KOPT-K1 (cell line): ENCODE measurements around the gene MIX23.

Experiments
- H3K27ac ChIP-seq: fragments of 200-600 bp; sonication (generic); 2 replicates; pipeline ENCODE4 v1.5.1; 2016; ENCODE audit warnings: antibody characterized with exemption, mild to moderate bottlenecking, low read depth, low read length; ENCODE audit not compliant: poor library complexity, severe bottlenecking
- H3K36me3 ChIP-seq: fragments of 200-600 bp; sonication (generic); 2 replicates; pipeline ENCODE4 v1.5.1; 2017; ENCODE audit warnings: antibody characterized with exemption, mild to moderate bottlenecking, low read length, moderate library complexity; ENCODE audit not compliant: insufficient read depth
- H3K9me3 ChIP-seq: fragments of 200-600 bp; sonication (generic); 2 replicates; pipeline ENCODE4 v1.5.1; 2017; ENCODE audit warnings: antibody characterized with exemption, low read length, mild to moderate bottlenecking; ENCODE audit not compliant: insufficient read depth, poor library complexity, severe bottlenecking

The MIX23 gene

DNA sequence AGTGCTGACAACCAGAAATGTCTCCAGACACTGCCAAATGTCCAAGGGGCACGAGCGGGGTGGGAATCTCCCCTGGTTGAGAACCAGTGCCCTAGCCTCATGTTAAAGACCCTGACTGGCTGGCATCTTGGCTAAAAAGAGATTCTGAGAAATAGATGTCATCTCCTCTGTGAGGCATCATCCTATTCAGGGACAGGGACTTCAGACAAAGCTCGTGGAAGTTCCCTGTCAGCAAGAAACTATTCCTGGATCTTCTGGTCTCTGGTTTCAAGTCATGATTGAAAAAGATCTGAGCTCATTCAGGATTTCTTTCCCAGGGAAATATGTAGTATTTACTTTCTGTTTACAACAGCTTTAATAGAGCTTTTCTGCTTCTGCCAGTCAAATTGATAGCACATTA lies 22.0 kb upstream of the MIX23 start:
- Histone ChIP-seq H3K36me3 (peaks cover 75% of the 10 kb centered on the region), H3K27ac (no peak overlapping the region), H3K9me3 (no peaks in the 10 kb centered on the region)

DNA sequence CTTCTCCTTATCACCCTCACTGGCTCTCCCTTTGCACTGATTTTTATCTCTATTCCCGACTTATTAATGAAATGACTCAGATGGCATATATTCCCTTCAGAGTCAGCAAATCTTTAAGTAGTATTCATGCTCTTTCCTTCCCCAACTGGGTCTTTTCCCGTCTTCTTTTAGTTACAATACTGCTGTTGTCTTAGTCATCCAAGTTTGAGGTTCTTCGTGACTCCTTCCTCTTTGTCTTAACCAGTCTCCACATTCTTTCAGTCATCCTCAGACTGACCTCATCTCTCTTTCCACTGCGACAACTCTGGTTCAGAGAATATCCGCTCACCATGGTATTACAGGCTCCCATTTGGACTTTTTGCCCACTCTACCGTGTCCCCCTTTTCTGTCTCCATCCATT lies 20.5 kb upstream of the MIX23 start:
- Histone ChIP-seq H3K9me3 (no peaks in the 10 kb centered on the region), H3K27ac (no peak overlapping the region), H3K36me3 (peaks cover 60% of the 10 kb centered on the region)

DNA sequence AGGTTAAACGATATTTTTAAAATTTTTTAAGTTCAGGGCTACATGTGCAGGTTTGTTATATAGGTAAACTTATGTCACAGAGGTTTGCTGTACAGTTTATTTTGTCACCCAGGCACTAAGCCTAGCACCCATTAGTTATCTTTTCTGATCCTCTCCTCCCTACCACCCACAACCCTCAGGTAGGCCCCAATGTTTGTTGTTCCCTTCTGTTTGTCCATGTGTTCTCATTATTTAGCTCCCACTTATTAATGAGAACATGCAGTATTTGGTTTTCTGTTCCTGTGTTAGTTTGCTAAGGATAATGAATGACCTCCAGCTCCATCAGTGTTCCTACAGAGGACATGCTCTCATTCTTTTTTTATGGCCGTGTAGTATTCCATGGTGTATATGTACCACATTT lies 15.9 kb upstream of the MIX23 start:
- Histone ChIP-seq H3K9me3 (no peaks in the 10 kb centered on the region), H3K27ac (no peak overlapping the region), H3K36me3 (peaks cover 20% of the 10 kb centered on the region)

DNA sequence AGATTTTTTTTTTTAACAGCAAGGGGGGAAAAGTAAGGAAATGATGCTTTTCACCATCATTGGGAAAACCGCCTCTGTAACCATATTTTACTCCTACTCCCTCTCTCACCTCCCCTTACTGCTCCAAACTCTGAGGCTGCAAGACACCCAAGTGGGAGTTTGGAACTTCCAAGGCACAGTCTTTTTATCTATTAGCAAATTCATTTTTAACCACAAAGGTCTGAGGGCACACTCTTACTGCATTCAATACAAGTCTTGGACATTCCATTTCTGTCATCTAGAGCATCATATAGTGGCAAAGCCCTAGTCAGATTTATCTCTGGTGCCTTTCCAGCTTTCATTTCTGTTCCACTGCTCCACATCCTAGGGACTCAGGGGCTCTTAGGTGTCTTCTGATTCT lies 14.2 kb upstream of the MIX23 start:
- Histone ChIP-seq H3K9me3 (no peaks in the 10 kb centered on the region), H3K27ac (no peak overlapping the region), H3K36me3 (peaks cover 15% of the 10 kb centered on the region)

DNA sequence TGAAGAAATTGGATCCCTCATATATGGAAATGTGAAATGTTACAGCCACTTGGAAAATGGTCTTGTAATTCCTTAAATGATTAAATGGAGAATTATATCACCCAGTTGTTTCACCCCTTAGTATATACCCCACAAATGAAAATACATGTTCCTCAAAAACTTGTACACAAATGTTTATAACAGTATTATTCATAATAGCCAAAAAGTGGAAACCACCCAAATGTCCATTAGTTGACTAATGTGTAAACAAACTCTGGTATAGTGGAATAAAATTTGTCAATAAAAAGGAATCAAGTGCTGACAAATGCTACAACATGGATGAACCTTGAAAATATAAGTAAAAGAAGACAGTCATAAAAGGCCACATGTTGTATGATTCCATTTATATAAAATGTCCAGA lies 13.5 kb upstream of the MIX23 start:
- no peaks in the 10 kb centered on the region for H3K9me3 ChIP-seq
- peaks cover 22% of the 10 kb centered on the region for H3K36me3 ChIP-seq
- H3K27ac ChIP-seq: no peak overlapping the region

DNA sequence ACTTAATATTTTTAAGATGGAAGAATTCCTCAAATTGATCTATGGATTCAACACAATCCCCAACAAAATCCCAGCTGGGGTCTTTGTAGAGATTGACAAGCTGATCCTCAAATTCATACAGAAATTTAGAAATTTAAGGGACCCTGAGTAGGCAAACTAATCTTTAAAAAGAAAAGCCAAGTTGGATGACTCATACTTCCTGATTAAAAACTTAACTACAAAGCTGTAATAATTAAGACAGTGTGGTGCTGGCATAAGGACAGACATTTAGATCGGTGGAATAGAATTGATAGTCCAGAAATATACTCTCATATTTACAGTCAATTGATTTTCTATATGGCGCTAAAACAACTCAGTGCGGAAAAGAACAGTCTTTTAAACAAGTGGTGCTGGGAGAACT lies 12.6 kb upstream of the MIX23 start:
- Histone ChIP-seq H3K36me3 (peaks cover 23% of the 10 kb centered on the region), H3K27ac (no peak overlapping the region), H3K9me3 (no peaks in the 10 kb centered on the region)

DNA sequence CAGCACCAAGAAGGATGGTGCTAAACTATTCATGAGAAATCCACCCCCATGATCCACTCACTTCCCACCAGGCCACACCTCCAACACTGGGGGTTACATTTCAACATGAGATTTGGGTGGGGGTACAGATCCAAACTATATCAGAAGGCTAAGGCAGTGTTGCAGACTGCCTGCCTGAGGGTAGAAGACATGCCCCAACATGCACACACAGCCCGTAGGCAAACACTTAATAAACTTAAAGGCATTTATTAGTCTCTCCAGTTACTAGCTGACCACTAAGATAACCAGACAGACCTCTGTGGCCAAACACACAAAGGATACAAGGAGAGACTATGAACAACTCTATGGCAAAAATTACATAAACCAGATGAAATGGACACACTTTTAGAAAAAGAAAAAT lies 11.1 kb upstream of the MIX23 start:
- H3K9me3 ChIP-seq: no peaks in the 10 kb centered on the region
- H3K27ac ChIP-seq: no peak overlapping the region
- H3K36me3 ChIP-seq: peaks cover 29% of the 10 kb centered on the region

DNA sequence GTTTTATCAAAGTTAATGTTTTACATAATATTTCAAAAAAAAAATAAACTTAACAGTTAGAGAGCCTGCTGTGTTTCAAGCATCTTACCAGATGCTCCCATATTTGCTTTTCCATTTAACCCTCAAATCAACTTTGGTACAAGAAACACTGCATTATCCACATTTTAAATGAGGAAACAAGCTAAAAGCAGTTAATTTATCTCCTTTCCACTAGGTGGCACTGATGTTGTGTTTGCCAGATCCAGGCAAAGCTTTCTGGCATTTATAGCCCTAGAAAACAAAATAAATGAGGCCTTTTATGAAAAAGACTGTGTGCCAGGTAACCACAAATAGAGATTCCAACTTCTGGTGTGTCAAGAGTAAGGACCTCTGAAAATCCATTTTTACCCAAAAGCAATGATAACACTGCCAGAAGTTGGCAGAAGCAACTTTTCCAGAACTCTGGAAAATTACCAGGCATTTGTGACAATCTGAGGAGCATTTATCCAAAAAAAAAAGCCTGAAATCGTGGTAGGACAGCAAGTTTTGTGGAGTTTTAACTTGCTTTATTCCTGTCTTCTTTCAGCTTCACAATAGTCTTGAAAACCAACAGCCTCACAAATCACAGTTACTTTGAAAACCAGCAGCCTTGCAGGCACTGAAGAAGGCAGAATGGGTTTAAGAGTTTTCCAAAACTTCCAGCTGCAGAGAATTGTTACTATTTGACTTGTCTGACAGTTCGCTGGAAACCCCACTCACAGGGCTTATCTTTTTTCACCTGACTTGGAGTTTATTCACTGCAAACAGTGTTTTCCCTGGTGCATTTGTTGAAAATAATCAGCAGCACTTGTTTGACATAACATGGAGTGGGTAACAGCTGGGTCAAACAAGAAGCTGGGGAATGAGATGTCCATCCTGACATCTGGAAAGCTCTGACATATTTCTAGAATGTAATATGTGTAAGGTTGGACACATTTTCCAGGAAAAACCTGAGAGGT lies 10.1 kb upstream of the MIX23 start:
- H3K36me3 ChIP-seq: peaks cover 29% of the 10 kb centered on the region
- no peak overlapping the region for H3K27ac ChIP-seq
- H3K9me3 ChIP-seq: no peaks in the 10 kb centered on the region

DNA sequence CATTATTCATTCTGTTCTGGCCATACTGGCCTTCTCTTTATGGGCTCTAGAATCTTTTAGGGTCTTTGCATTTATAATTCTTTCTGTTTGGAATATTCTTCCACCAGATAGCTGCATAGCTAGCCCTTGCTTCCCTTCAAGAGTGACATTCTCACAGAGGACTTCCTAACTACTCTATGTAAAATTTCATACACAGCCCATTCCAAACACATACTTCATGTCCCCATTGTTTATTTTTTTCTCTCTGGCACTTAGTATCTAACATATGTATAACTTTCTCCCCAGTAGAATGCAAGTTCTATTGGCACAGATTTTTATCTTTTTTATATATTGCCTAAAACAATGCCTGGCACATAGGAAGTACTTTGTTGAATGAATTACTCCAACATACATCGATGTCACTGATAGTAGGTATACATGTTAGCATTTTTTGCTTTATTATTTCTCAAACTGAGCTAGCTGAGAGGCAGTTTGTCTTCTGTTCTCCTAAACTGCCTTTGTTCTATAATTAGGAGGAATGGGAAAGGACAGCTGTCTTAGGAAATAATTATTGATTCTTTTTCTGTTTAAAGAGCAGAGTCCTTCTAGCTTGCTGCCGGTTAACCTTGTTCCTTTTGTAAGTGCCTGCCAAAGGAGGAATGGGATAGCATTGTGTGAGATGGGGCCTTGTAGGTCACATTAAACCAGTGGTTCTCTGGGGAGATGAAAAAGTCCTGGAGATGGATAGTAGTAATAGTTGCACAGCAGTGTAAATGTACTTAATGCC lies 8.8 kb upstream of the MIX23 start:
- H3K27ac ChIP-seq: no peak overlapping the region
- H3K36me3 ChIP-seq: peaks cover 42% of the 10 kb centered on the region
- H3K9me3 ChIP-seq: no peaks in the 10 kb centered on the region

DNA sequence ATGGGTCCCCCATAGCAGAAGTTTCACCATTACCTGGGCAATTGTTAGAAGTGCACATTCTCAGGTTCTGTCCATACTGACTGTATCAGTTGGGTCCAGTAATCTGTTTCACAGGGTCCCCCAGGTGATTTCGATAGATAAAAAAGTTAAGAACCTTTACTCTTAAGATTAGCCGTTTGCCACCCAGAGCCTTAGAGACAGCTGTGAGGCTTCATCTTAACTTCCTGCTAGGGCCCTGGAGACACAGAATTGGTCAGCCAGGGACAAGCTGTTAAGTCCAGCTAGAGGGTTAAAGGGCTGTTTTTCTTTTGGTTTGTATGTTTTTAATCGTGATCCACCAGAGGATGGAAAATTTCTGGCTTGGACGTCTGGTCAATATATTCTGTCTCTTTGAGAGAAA lies 7.6 kb upstream of the MIX23 start:
- Histone ChIP-seq H3K9me3 (no peaks in the 10 kb centered on the region), H3K27ac (no peak overlapping the region), H3K36me3 (peaks cover 53% of the 10 kb centered on the region)

DNA sequence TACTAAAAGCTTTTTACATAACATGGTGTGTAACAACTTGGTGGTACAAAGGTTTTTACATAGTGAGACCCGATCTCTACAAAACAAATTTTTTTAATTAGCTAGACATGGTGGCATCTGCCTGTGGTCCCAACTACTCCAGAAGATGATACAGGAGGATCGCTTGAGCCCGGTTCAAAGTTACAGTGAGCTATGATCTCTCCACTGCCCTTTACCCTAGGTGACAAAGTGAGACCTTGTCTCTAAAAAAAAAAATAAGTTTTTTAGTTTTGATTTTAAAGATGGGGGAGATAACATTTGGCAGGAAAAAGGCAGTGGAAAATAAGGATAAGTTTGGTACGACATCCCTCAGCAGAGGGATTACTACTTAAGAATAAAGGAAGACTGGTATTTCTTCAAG lies 6.9 kb upstream of the MIX23 start:
- H3K27ac ChIP-seq: no peak overlapping the region
- H3K9me3 ChIP-seq: no peaks in the 10 kb centered on the region
- H3K36me3 ChIP-seq: peaks cover 54% of the 10 kb centered on the region

DNA sequence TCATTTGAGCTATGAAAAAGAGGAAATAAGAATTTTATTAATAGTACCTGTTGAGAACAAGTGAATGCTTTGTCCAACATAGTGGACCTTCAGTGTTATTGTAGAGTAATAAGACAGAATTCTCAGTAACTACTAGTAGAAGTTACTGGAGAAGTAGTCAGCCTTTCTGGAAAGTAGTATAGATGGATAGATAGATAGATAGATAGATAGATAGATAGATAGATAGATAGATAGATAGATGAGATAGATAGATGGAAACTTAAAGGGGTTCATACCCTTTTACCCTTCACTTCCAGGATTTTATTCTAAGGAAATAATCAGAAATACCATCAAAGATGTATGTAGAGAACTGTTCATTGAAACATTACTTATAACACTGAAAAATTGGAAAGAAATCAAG lies 6.2 kb upstream of the MIX23 start:
- no peaks in the 10 kb centered on the region for H3K9me3 ChIP-seq
- H3K36me3 ChIP-seq: peaks cover 51% of the 10 kb centered on the region
- H3K27ac ChIP-seq: no peak overlapping the region

DNA sequence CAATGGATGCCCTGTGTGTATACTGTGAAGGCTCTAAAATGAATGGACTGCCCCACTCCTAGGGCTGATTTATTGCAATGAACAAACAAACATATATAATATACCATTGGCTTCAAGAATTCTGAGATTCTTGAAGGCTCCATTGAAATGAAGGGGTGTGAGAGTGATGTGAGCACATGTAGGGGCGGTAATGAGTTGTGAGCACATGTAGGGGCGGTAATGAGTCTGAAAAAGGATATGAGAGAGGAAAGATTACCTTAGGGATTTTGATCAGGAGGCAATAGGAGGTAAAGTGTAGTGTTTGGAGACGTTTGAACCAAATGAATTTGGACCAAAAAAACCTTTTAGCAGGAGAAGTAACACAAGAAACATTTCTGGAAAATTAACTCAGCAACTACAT lies 4.7 kb upstream of the MIX23 start:
- Histone ChIP-seq H3K9me3 (no peaks in the 10 kb centered on the region), H3K27ac (no peak overlapping the region), H3K36me3 (peaks cover 39% of the 10 kb centered on the region)

DNA sequence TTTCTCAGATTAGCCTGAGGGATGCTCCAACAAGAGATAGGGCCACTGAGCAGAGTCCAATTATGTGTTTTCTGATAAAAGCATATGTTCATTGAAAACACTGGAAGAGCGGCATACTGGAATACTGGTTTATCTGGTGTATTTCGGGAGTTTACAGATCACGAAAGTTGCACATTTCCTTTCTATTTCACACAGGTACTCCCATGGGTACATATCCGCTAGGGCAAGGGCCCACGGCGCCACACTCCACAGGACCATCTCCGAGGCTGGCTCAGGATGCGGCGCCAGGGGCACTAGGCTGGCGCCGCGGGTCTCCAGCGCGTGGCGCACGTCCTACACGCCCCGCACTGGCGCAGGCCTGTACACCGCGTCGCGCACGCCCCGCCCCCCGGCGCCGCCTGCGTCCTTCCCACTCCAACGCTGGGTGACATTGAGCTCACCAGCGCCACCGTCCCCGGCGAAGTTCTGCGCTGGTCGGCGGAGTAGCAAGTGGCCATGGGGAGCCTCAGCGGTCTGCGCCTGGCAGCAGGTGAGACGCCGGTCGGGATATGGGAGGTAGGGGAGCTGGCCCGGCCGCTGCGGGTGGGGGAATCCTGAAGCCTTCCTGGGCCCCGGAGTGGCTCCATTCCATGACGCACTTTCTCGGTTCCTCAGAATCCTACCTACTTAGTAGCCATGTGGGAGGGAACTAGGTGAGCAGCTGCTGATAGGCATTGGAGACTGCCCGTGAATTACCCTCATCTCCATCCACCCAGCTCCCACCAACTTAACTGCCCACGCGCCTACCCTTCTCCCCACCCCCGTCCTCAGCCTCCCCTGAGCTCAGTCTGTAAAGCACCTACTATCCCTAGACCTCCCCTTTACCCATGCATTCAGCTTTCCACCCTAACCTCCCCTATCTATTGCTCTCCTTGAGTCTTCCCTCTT lies 1.0 kb upstream of the MIX23 start, which contains the start of gene FAM162A:
Gene FAM162A (plus strand): TSS at position 412 of the 927 bp plus-strand sequence. CDS start 84 bp downstream, at position 496.
- Histone ChIP-seq H3K36me3 (peaks cover 31% of the 10 kb centered on the region), H3K27ac (peak within 1 kb of the TSS; percentile 70), H3K9me3 (no peaks in the 10 kb centered on the region)

DNA sequence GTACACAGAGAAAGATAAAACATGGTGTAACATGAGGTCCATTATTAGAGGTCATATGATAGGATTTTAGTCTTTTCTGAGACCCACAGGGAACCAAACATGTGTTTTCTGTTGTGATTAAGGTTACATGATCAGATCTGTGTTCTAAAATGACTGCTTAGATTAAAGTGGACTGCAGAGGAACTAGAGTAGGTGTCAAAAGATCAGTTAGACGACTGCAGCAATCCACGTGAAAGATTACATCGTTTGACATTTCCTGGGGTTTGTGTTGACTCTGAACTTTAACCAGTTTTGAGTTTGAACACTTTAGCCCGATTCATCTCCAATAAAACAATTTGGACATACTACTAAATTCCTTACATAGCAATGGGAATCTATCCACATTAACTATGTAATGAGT lies 5.1 kb downstream of the MIX23 start:
- H3K36me3 ChIP-seq: peaks cover 32% of the 10 kb centered on the region
- no peaks in the 10 kb centered on the region for H3K9me3 ChIP-seq
- H3K27ac ChIP-seq: no peak overlapping the region
